Panc1 (cell line): ENCODE results near the gene WNK2. TPM values are rescaled to one million over a fixed set of nuclear protein-coding genes. Genes with fewer than 3 reads are reported as not detected.

Experiments used
- ATAC-seq: fragments of 200-7000 bp; cut with Tn5 transposase; 2 replicates; pipeline ENCODE4 v1.9.1; 2020; ENCODE audit warnings: mild to moderate bottlenecking, moderate library complexity
- BruUV-seq: library from RNA; stranded (reverse); fragments of 400-500 nt; replicated peaks from 2 replicates; lab custom pipeline; 2021; lab: Mats Ljungman, UMichigan
- CTCF ChIA-PET: fragments of 300-600 bp; sonication (Branson Sonifier 250); formaldehyde crosslinking; loops from one replicate; lab custom pipeline; 2022; ENCODE audit warnings: antibody characterized with exemption; lab: Charles Lee
- POLR2A ChIA-PET: fragments of 300-600 bp; sonication (Branson Sonifier 250); formaldehyde crosslinking; loops from one replicate; lab custom pipeline; 2022; ENCODE audit warnings: antibody characterized with exemption; lab: Charles Lee
- DNase-seq: peaks from one replicate; pipeline ENCODE4 v3.0.0-alpha.2; 2010; ENCODE audit warnings: low read depth, low spot score
- H3K27ac ChIP-seq: 2 replicates; pipeline ENCODE4 v1.5.1; 2011; ENCODE audit warnings: mild to moderate bottlenecking, low read length, inconsistent platforms
- H3K27me3 ChIP-seq: fragments of 200-500 bp; sonication (Bioruptor generic); 2 replicates; pipeline ENCODE4 v1.6.0; 2014; ENCODE audit warnings: low read length, inconsistent platforms; ENCODE audit not compliant: control insufficient read depth, insufficient read depth
- H3K36me3 ChIP-seq: fragments of 200-500 bp; sonication (Bioruptor generic); 2 replicates; pipeline ENCODE4 v1.5.1; 2014; ENCODE audit warnings: inconsistent platforms, mild to moderate bottlenecking, low read length, moderate library complexity; ENCODE audit not compliant: control insufficient read depth, insufficient read depth
- H3K4me1 ChIP-seq: 2 replicates; pipeline ENCODE4 v1.5.1; 2011; ENCODE audit warnings: inconsistent platforms, mild to moderate bottlenecking, low read length, moderate library complexity; ENCODE audit not compliant: control insufficient read depth, insufficient read depth
- H3K4me3 ChIP-seq, 2 experiments: 2 replicates each; pipeline ENCODE4 v1.5.1; 2011 to 2012; ENCODE audit warnings: low read depth in 2 of 2, low read length in 2 of 2, mild to moderate bottlenecking in 2 of 2, inconsistent platforms in 1 of 2, moderate library complexity in 1 of 2
- H3K9me3 ChIP-seq: fragments of 200-500 bp; sonication (Bioruptor generic); 2 replicates; pipeline ENCODE4 v1.5.1; 2014; ENCODE audit warnings: low read depth, mild to moderate bottlenecking, inconsistent platforms, low read length, moderate library complexity; ENCODE audit not compliant: control insufficient read depth, insufficient read depth
- CTCF ChIP-seq: fragments of 450-650 bp; IDR thresholded peaks from 2 replicates; pipeline ENCODE4 v1.5.1; 2017; ENCODE audit warnings: mild to moderate bottlenecking
- POLR2AphosphoS5 ChIP-seq: IDR thresholded peaks from 2 replicates; pipeline ENCODE4 v1.6.1; 2012; ENCODE audit warnings: mild to moderate bottlenecking, low read depth, low read length, moderate library complexity
- SIN3A ChIP-seq: IDR thresholded peaks from 2 replicates; pipeline ENCODE4 v1.6.1; 2012; ENCODE audit warnings: low read depth, mild to moderate bottlenecking, low read length, moderate library complexity, borderline replicate concordance; ENCODE audit not compliant: insufficient read depth
- TCF7L2 ChIP-seq: IDR thresholded peaks from 2 replicates; pipeline ENCODE4 v1.6.1; 2011; ENCODE audit warnings: mild to moderate bottlenecking, low read depth, low read length, inconsistent platforms
- in situ Hi-C: cut with HindIII; loops from 2 replicates; pipeline ENCODE4 v1.10.0; 2016; ENCODE audit warnings: low sequenced_read_pairs, low pct_unique_long_range_greater_than_20kb
- intact Hi-C: fragments of 100-400 bp; cut with micrococcal nuclease; formaldehyde crosslinking; loops from one replicate; pipeline ENCODE4 v1.10.0; 2022; ENCODE audit not compliant: unreplicated experiment
- total RNA-seq: library from RNA; stranded (reverse); gene quantifications from one replicate; pipeline ENCODE4 v1.2.1, GENCODE V29; 2021; ENCODE audit not compliant: unreplicated experiment
- TF ChIP-seq, protein P1 (sequence below), 2 experiments: IDR thresholded peaks; 2 replicates each; pipeline ENCODE4 v1.6.1; 2011 to 2012; ENCODE audit warnings: low read depth in 2 of 2, control low read depth in 1 of 2, low read length in 1 of 2, mild to moderate bottlenecking in 1 of 2, moderate library complexity in 1 of 2; ENCODE audit not compliant: insufficient read depth in 1 of 2

The WNK2 gene
- total RNA-seq, 1 experiment from 2014 or later = 13.7 TPM

GRCh38 chr9:93317495-93318094, 133.7 kb downstream of the WNK2 start:
- ATAC-seq = no peak
- Histone ChIP-seq H3K4me1 (peaks cover 2% of the 10 kb centered on the region), H3K36me3 (no peaks in the 10 kb centered on the region), H3K27me3 (no peaks in the 10 kb centered on the region), H3K27ac (no peak overlapping the region), H3K4me3 (no peak overlapping the region), H3K9me3 (no peaks in the 10 kb centered on the region)
- CTCF ChIA-PET = no interaction called here
- TF ChIP-seq, protein P1, sequence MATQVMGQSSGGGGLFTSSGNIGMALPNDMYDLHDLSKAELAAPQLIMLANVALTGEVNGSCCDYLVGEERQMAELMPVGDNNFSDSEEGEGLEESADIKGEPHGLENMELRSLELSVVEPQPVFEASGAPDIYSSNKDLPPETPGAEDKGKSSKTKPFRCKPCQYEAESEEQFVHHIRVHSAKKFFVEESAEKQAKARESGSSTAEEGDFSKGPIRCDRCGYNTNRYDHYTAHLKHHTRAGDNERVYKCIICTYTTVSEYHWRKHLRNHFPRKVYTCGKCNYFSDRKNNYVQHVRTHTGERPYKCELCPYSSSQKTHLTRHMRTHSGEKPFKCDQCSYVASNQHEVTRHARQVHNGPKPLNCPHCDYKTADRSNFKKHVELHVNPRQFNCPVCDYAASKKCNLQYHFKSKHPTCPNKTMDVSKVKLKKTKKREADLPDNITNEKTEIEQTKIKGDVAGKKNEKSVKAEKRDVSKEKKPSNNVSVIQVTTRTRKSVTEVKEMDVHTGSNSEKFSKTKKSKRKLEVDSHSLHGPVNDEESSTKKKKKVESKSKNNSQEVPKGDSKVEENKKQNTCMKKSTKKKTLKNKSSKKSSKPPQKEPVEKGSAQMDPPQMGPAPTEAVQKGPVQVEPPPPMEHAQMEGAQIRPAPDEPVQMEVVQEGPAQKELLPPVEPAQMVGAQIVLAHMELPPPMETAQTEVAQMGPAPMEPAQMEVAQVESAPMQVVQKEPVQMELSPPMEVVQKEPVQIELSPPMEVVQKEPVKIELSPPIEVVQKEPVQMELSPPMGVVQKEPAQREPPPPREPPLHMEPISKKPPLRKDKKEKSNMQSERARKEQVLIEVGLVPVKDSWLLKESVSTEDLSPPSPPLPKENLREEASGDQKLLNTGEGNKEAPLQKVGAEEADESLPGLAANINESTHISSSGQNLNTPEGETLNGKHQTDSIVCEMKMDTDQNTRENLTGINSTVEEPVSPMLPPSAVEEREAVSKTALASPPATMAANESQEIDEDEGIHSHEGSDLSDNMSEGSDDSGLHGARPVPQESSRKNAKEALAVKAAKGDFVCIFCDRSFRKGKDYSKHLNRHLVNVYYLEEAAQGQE (IDR thresholded peaks at IDR 0.05; ENCODE audit: insufficient read depth in 1 of 2, low read depth in 2 of 2, low read length in 1 of 2) = no peak
- no peak for TF ChIP-seq CTCF
- no peak for TF ChIP-seq POLR2AphosphoS5
- no peak for TF ChIP-seq SIN3A
- TF ChIP-seq TCF7L2 = no peak
- BruUV-seq = no TSS peak
- intact Hi-C loops (no loop called here), in situ Hi-C loops (no loop called here)
- no peak for DNase-seq
- POLR2A ChIA-PET = no interaction called here

GRCh38 chr9:93318480-93318879, 134.5 kb downstream of the WNK2 start:
- H3K4me1 ChIP-seq = no peaks in the 10 kb centered on the region; the same call in 1 of the 2 replicates
- in situ Hi-C loops (no loop called here), intact Hi-C loops (no loop called here)
- POLR2A ChIA-PET = no interaction called here
- no peak overlapping the region for H3K4me3 ChIP-seq
- H3K27me3 ChIP-seq = no peaks in the 10 kb centered on the region
- H3K27ac ChIP-seq = no peak overlapping the region
- ATAC-seq (no peak), DNase-seq (no peak)
- CTCF ChIA-PET = no interaction called here
- no TSS peak for BruUV-seq
- H3K36me3 ChIP-seq = no peaks in the 10 kb centered on the region
- no peaks in the 10 kb centered on the region for H3K9me3 ChIP-seq
- no peak for TF ChIP-seq POLR2AphosphoS5
- TF ChIP-seq SIN3A = no peak
- no peak for TF ChIP-seq TCF7L2
- TF ChIP-seq, protein P1 (IDR thresholded peaks at IDR 0.05; ENCODE audit: insufficient read depth in 1 of 2, low read depth in 2 of 2, low read length in 1 of 2) = no peak
- no peak for TF ChIP-seq CTCF
